ENCODE results near the gene AIFM2.
A peak's percentile ranks its signal among the peaks of the same experiment; 100 is the strongest.

Gene AIFM2

GRCh38 chr10:70175516-70175915 is 42.9 kb upstream of the AIFM2 start:
- no peak overlapping the region for H3K4me3 ChIP-seq (ENCODE audit: low read length)
- H3K9me3 ChIP-seq (ENCODE audit: control insufficient read depth, insufficient read depth, low read length): no peaks in the 10 kb centered on the region
- no peaks in the 10 kb centered on the region for H3K36me3 ChIP-seq (ENCODE audit: control insufficient read depth, low read length)
- H3K79me2 ChIP-seq (ENCODE audit: control insufficient read depth, low read length): peaks cover 6% of the 10 kb centered on the region
- H3K4me1 ChIP-seq (ENCODE audit: control insufficient read depth, low read length): peaks cover 25% of the 10 kb centered on the region
- peaks cover 11% of the 10 kb centered on the region for H3F3A ChIP-seq (ENCODE audit: control insufficient read depth, insufficient read depth)
- H3K9me2 ChIP-seq (replicated peaks; ENCODE audit: control insufficient read depth, low read length): no peaks in the 10 kb centered on the region
- H3K4me2 ChIP-seq (ENCODE audit: low read length): no peak overlapping the region
- peaks cover under 1% of the 10 kb centered on the region; the same call in 1 of the 2 replicates for H3K27me3 ChIP-seq (ENCODE audit: control insufficient read depth, low read length)
- no peak for TF ChIP-seq CTCF (IDR thresholded peaks at IDR 0.05; ENCODE audit: low read depth, low read length, poor library complexity, severe bottlenecking)
- no peak for TF ChIP-seq EZH2phosphoT487 (IDR thresholded peaks at IDR 0.05; ENCODE audit: borderline replicate concordance, low read length)
- H3K27ac ChIP-seq (ENCODE audit: low read depth, low read length): no peak overlapping the region
- H4K20me1 ChIP-seq (ENCODE audit: control insufficient read depth, insufficient read depth, low read depth, low read length): no peaks in the 10 kb centered on the region

GRCh38 chr10:70174058-70174741 is 41.6 kb upstream of the AIFM2 start:
- no peaks in the 10 kb centered on the region for H3K27me3 ChIP-seq (ENCODE audit: control insufficient read depth, low read length)
- peaks cover 28% of the 10 kb centered on the region for H3K4me1 ChIP-seq (ENCODE audit: control insufficient read depth, low read length)
- H3K9me3 ChIP-seq (ENCODE audit: control insufficient read depth, insufficient read depth, low read length): no peaks in the 10 kb centered on the region
- H3K4me3 ChIP-seq (ENCODE audit: low read length): peak overlapping the region; percentile 31
- peaks cover 7% of the 10 kb centered on the region for H4K20me1 ChIP-seq (ENCODE audit: control insufficient read depth, insufficient read depth, low read depth, low read length)
- peak overlapping the region; percentile 70 for H3K4me2 ChIP-seq (ENCODE audit: low read length)
- TF ChIP-seq CTCF (IDR thresholded peaks at IDR 0.05; ENCODE audit: low read depth, low read length, poor library complexity, severe bottlenecking): no peak
- TF ChIP-seq EZH2phosphoT487 (IDR thresholded peaks at IDR 0.05; ENCODE audit: borderline replicate concordance, low read length): no peak
- peaks cover 11% of the 10 kb centered on the region for H3F3A ChIP-seq (ENCODE audit: control insufficient read depth, insufficient read depth)
- peaks cover 5% of the 10 kb centered on the region; the same call in 1 of the 2 replicates for H3K36me3 ChIP-seq (ENCODE audit: control insufficient read depth, low read length)
- peaks cover 18% of the 10 kb centered on the region for H3K79me2 ChIP-seq (ENCODE audit: control insufficient read depth, low read length)
- H3K9me2 ChIP-seq (replicated peaks; ENCODE audit: control insufficient read depth, low read length): no peaks in the 10 kb centered on the region
- H3K27ac ChIP-seq (ENCODE audit: low read depth, low read length): peak overlapping the region; percentile 33

- TF ChIP-seq CTCF (IDR thresholded peaks at IDR 0.05; ENCODE audit: low read depth, low read length, poor library complexity, severe bottlenecking) (no peak), EZH2phosphoT487 (IDR thresholded peaks at IDR 0.05; ENCODE audit: borderline replicate concordance, low read length) (no peak)
- Histone ChIP-seq H3K9me3 (ENCODE audit: control insufficient read depth, insufficient read depth, low read length) (no peaks in the 10 kb centered on the region), H3K4me1 (ENCODE audit: control insufficient read depth, low read length) (peaks cover 63% of the 10 kb centered on the region), H3K4me3 (ENCODE audit: low read length) (peak overlapping the region; percentile 97), H3K9me2 (replicated peaks; ENCODE audit: control insufficient read depth, low read length) (no peaks in the 10 kb centered on the region), H3F3A (ENCODE audit: control insufficient read depth, insufficient read depth) (peaks cover 11% of the 10 kb centered on the region), H3K4me2 (ENCODE audit: low read length) (peak overlapping the region; percentile 98), H3K36me3 (ENCODE audit: control insufficient read depth, low read length) (peaks cover 39% of the 10 kb centered on the region), H4K20me1 (ENCODE audit: control insufficient read depth, insufficient read depth, low read depth, low read length) (peaks cover 24% of the 10 kb centered on the region), H3K27me3 (ENCODE audit: control insufficient read depth, low read length) (no peaks in the 10 kb centered on the region), H3K27ac (ENCODE audit: low read depth, low read length) (no peak overlapping the region; the same call in 1 of the 2 replicates), H3K79me2 (ENCODE audit: control insufficient read depth, low read length) (peaks cover 62% of the 10 kb centered on the region)
Observed at GRCh38 chr10:70169649-70170364, 37.2 kb upstream of the AIFM2 start.

All from DOHH2 (cell line).